MCF 10A (cell line): Measurements from ENCODE around the gene PDE4D. TPM values are rescaled to one million over a fixed set of nuclear protein-coding genes. Genes with fewer than 3 reads are reported as not detected.

Source experiments
- BruUV-seq: library from RNA; stranded (reverse); fragments of 400-500 nt; replicated peaks from 2 replicates; lab custom pipeline; 2021; lab: Mats Ljungman, UMichigan
- CTCF ChIA-PET: fragments of 300-600 bp; sonication (Branson Sonifier 250); formaldehyde crosslinking; extraction: SDS; loops from one replicate; lab custom pipeline; 2021; ENCODE audit warnings: antibody characterized with exemption, inconsistent platforms; lab: Yijun Ruan, JAX
- POLR2A ChIA-PET: fragments of 300-600, 350-650 bp; sonication (Branson Sonifier 250); formaldehyde crosslinking; extraction: SDS; loops from one replicate; lab custom pipeline; 2020; ENCODE audit warnings: antibody characterized with exemption, inconsistent platforms; lab: Yijun Ruan, JAX
- DNase-seq: peaks from one replicate; pipeline ENCODE4 v3.0.0-alpha.2; 2018; ENCODE audit not compliant: unreplicated experiment
- H3K27ac Mint-ChIP-seq: one replicate; pipeline ENCODE4 v1.8.0; 2022; ENCODE audit warnings: mild to moderate bottlenecking, low read depth, mixed read lengths; ENCODE audit not compliant: unreplicated experiment
- H3K27me3 Mint-ChIP-seq: one replicate; pipeline ENCODE4 v1.8.0; 2022; ENCODE audit warnings: mixed read lengths; ENCODE audit not compliant: insufficient read depth, unreplicated experiment
- H3K36me3 Mint-ChIP-seq: one replicate; pipeline ENCODE4 v1.8.0; 2022; ENCODE audit warnings: mild to moderate bottlenecking, moderate library complexity, mixed read lengths; ENCODE audit not compliant: insufficient read depth, unreplicated experiment
- H3K4me1 Mint-ChIP-seq: one replicate; pipeline ENCODE4 v1.8.0; 2022; ENCODE audit warnings: mixed read lengths; ENCODE audit not compliant: insufficient read depth, unreplicated experiment
- H3K4me3 Mint-ChIP-seq: one replicate; pipeline ENCODE4 v1.8.0; 2022; ENCODE audit warnings: mild to moderate bottlenecking, moderate library complexity, mixed read lengths; ENCODE audit not compliant: unreplicated experiment
- H3K9me3 Mint-ChIP-seq: one replicate; pipeline ENCODE4 v1.8.0; 2022; ENCODE audit warnings: mixed read lengths; ENCODE audit not compliant: unreplicated experiment
- intact Hi-C: fragments of 100-400 bp; cut with micrococcal nuclease; formaldehyde crosslinking; loops from 2 replicates; pipeline ENCODE4 v1.14.1; 2022
- total RNA-seq: library from RNA; stranded (reverse); gene quantifications from 2 replicates; pipeline ENCODE4 v1.2.3, GENCODE V29; 2022
- TF ChIP-seq, protein P1 (sequence below): fragments of 200-600 bp; IDR thresholded peaks from one replicate; pipeline ENCODE4 v1.8.0; 2022; ENCODE audit warnings: antibody characterized with exemption, mild to moderate bottlenecking; ENCODE audit not compliant: unreplicated experiment

Gene PDE4D
- total RNA-seq, 1 experiment from 2014 or later: 85.0 TPM

DNA sequence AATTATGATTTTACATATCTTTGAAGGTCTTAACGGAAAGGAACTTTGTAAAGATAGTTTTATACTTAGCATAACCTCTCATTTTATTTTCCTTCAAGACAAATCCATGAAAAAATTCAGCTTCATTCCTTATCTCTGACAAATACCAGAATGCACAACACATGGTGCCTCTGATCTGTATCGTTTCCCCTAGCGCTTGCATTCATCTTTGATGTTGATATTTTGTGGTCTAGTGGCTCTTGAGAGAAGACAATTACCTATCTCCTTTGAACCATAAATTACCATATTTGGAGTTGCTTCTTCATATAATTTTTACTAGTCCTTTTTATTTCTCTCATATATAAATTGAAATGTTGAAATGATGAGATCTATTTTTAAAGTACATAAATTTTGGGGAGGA lies 551.3 kb downstream of the PDE4D start:
- Mint-ChIP-seq H3K27ac (no peak overlapping the region), H3K36me3 (peaks cover 13% of the 10 kb centered on the region), H3K4me1 (no peaks in the 10 kb centered on the region), H3K27me3 (no peaks in the 10 kb centered on the region), H3K4me3 (no peak overlapping the region), H3K9me3 (no peaks in the 10 kb centered on the region)
- TF ChIP-seq, protein P1, sequence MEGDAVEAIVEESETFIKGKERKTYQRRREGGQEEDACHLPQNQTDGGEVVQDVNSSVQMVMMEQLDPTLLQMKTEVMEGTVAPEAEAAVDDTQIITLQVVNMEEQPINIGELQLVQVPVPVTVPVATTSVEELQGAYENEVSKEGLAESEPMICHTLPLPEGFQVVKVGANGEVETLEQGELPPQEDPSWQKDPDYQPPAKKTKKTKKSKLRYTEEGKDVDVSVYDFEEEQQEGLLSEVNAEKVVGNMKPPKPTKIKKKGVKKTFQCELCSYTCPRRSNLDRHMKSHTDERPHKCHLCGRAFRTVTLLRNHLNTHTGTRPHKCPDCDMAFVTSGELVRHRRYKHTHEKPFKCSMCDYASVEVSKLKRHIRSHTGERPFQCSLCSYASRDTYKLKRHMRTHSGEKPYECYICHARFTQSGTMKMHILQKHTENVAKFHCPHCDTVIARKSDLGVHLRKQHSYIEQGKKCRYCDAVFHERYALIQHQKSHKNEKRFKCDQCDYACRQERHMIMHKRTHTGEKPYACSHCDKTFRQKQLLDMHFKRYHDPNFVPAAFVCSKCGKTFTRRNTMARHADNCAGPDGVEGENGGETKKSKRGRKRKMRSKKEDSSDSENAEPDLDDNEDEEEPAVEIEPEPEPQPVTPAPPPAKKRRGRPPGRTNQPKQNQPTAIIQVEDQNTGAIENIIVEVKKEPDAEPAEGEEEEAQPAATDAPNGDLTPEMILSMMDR: no peak
- CTCF ChIA-PET: interaction anchor here (0.8 to 1.1 kb wide), 3 partner anchors 14 to 451 kb away, joined by 3 read pairs; no protein-coding TSS in a partner anchor
- no TSS peak for BruUV-seq
- intact Hi-C loops: no loop called here
- DNase-seq: no peak
- POLR2A ChIA-PET: interaction anchor here (0.5 to 0.7 kb wide), 3 partner anchors 154 to 729 kb away, joined by 3 read pairs; no protein-coding TSS in a partner anchor

DNA sequence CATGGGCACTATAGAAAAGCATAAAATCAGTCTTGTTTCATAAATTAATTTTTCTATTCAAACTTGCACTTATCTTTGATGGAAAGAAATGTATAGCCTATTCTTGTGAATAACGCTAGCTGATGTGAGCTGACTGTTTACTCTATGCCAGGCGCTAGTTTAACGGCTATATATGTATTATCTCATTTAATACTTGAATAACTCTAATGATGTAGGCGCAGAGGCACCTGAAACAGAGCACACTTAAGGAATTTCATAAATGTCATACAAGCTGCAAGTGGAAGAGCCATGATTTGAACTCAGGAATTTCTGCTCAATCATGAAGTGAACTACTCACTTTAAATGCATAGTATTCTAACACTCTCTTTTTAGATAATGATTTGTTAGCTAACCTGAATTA lies 551.8 kb downstream of the PDE4D start:
- no peaks in the 10 kb centered on the region for H3K27me3 Mint-ChIP-seq
- ChIA-PET CTCF (interaction anchor here (0.6 to 1.1 kb wide), 5 partner anchors 14 to 452 kb away, joined by 3 to 4 read pairs (median 3); no protein-coding TSS in a partner anchor), POLR2A (interaction anchor here (0.5 kb wide), 1 partner anchor 168 kb away, joined by 3 read pairs; no protein-coding TSS in a partner anchor)
- no peaks in the 10 kb centered on the region for H3K4me1 Mint-ChIP-seq
- no peak for DNase-seq
- peaks cover 13% of the 10 kb centered on the region for H3K36me3 Mint-ChIP-seq
- TF ChIP-seq, protein P1: no peak
- no TSS peak for BruUV-seq
- intact Hi-C loops: no loop called here
- no peak overlapping the region for H3K4me3 Mint-ChIP-seq
- H3K27ac Mint-ChIP-seq: no peak overlapping the region
- no peaks in the 10 kb centered on the region for H3K9me3 Mint-ChIP-seq

DNA sequence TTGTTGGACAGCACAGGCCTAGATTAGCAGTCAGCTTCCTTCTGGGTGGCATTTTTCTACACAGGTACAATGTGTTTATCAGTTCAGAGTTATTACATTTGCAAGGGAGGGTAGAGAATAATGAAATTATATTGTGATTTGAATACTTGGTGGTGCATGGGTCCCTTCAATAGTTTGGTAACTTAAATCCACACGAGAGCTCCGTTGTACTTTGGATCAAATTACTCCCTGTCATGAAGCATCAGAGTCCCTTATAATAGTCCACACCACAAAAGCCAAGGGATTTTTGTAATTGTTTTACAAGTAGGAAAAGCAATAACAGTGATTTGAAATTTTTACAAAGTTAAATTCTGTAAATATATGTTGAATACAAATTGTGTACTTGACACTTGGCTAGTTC lies 552.4 kb downstream of the PDE4D start:
- Mint-ChIP-seq H3K27ac (no peak overlapping the region), H3K36me3 (peaks cover 13% of the 10 kb centered on the region), H3K4me1 (no peaks in the 10 kb centered on the region), H3K27me3 (no peaks in the 10 kb centered on the region), H3K9me3 (no peaks in the 10 kb centered on the region), H3K4me3 (no peak overlapping the region)
- ChIA-PET POLR2A (interaction anchor here (0.7 kb wide), 2 partner anchors 126 to 869 kb away, joined by 3 read pairs; no protein-coding TSS in a partner anchor), CTCF (interaction anchor here (0.6 to 1.1 kb wide), 3 partner anchors 13 to 147 kb away, joined by 3 to 4 read pairs (median 3); no protein-coding TSS in a partner anchor)
- TF ChIP-seq, protein P1: no peak
- intact Hi-C loops: no loop called here
- BruUV-seq: no TSS peak
- DNase-seq: no peak

DNA sequence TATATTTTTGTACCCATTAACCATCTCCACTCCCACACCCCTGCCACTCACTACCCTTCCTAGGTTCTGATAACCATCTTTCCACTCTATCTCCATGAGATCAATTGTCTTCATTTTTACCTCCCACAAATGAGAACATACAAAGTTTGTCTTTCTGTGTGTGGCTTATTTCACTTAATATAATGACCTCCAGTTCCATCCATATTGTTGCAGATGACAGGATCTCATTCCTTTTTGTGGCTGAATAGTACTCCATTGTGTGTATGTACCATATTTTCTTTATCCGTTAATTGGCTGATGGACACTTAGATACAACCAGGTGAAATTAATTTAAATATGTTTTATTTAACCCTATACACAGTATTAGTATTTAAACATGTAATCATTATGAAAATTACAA lies 552.9 kb downstream of the PDE4D start:
- Mint-ChIP-seq H3K4me1 (no peaks in the 10 kb centered on the region), H3K4me3 (no peak overlapping the region), H3K27ac (peak overlapping the region; percentile 42), H3K9me3 (no peaks in the 10 kb centered on the region), H3K27me3 (no peaks in the 10 kb centered on the region), H3K36me3 (peaks cover 13% of the 10 kb centered on the region)
- DNase-seq: no peak
- no TSS peak for BruUV-seq
- POLR2A ChIA-PET: interaction anchor here (0.7 kb wide), 2 partner anchors 125 to 870 kb away, joined by 3 read pairs; no protein-coding TSS in a partner anchor
- CTCF ChIA-PET: interaction anchor here (0.9 kb wide), 1 partner anchor 146 kb away, joined by 4 read pairs; no protein-coding TSS in a partner anchor
- TF ChIP-seq, protein P1: no peak
- intact Hi-C loops: no loop called here
